GM19463 (cell line): ENCODE results near the gene ARL8A.
"Not testable (repeated sequence)": the region's sequence is repeated elsewhere in the genome, so short reads cannot be mapped to it uniquely, and the experiment has no call there.

Experiments
- ATAC-seq: cut with Tn5 transposase; IDR thresholded peaks from one replicate; pipeline ENCODE4 v1.9.1; 2021; ENCODE audit warnings: mild to moderate bottlenecking, moderate library complexity; ENCODE audit not compliant: unreplicated experiment

ARL8A gene

DNA sequence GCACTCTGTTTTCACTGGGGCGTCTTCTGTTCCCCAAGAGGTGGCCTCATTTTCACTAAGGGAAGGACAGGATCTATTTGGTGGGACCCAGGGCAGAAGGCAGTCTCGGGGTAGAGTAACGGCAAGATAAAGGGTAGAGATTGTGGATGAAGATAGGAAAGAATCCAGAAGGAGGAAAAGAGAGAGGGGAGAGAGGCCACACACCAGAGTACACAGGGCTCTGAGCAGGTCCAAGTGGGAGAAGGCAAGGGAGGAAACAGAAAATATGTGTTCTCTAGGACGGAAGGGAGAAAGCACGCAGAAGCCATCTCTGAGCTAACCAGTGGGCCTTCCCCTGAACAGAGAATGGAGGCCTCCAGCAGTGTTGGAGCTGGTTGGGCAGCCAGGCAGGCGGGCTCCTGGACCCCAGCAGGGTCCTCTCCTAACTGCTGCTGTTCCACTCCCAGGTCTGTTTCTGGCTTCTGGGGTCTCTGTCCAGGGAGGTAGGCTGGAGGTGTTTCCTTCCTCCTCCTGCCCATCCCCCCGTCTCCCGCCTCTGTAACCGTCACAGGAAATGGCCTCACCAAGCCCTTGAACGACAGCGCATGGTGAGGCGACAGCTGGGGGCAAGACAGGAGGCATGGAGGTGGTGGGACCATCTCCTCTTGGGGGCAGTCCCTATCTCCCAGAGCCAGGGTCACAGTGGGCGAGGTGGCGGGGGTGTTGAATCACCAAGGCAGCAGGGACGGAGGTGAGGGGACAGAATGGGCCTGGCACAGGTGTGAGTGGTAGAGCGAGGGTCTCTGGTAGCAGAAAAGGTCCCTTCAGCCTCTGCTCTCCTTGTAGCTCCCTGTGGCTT lies 15.2 kb upstream of the ARL8A start:
- ATAC-seq, result no peak

DNA sequence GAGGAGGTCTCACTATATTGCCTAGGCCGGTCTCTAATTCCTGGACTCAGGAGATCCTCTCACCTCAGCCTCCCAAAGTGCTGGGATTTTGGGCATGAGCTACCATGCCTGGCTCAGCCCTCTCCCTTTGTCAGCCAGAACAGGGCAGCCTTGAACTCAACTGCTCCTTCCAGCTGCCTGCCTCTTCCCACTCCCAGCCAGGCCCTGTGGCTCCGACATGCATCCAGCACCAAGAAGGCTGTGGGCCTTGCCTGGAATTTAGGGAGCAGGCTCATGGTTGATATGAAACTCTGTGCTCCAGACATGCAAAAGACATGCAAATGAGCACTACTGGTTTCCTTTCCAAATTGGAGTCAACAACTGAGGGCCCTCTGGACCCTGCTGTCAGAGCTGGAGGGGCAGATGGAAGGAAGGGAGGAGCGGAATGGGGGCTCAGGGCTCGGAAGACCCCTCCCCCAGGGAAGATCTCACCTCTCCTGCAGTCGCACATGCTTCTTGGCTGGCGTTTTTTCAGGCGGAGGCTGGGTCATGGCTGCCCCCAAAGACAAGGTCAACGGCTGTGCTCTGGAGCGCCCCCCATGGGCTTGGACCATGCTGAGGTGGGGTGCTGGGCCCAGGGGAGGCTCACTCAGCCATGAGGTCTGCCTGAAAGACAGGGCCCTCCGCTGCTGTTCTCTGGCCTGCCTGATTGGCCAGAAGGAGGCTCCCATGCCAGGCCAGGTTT lies 14.4 kb upstream of the ARL8A start:
- ATAC-seq, result no peak

DNA sequence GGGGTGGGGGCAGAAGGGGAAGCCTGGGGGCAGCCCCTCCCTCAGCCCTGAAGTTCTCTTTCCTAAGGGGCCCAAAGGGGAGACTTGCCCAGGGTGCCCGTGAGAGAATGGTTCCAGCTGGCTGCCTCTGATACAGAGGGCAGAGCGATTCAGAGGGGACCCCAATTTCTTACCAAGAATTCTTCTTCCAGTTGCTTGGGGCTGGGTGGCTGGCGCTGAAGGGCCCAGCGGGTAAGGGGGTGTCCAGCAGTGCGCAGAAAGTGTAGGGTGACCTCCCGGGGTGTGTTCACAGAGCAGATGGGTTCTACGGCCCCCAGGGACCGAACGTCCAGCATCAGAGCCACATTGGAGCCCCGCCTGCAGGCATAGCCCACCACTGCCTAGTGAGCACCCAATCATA lies 13.4 kb upstream of the ARL8A start:
- no peak for ATAC-seq

- no peak for ATAC-seq
These were observed 12.1 kb upstream of the ARL8A start for GRCh38 chr1:202156590-202156989.

GRCh38 chr1:202155478-202156021 lies 11.0 kb upstream of the ARL8A start:
- ATAC-seq, result no peak

DNA sequence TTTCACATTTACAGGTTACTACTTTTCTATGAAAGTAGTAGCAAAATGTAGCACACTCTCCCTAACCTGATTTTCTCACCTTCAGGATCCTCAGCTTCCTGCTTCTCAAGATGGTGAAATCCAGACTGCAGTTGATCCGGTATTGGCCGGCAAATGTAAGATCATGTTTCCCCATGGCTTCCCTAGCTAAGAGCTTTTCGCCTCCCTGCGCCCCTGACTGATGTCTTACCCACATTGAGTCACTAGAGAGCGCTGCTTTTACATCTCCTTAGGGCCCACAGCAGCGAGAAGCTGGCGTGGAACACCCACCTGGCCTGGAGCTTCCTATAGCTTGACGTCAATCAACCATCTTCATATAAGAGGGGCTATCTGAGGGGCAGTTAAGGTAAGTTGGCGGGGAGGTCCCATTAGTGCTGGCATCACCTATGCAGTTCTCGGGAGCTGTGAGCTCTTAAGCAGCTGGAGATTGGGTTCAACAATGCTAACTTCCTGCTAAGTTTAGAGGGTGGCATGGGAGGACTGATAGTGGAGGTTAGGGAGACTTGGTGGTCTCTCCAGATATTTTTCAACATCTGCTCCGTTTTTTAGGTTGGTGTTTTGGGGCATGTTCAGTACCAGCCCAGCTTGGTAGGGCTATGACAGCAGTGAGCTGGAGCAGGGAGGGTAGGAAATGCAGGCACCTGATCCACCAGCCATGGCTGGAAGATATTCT lies 10.4 kb upstream of the ARL8A start:
- no peak for ATAC-seq

- no peak for ATAC-seq
These were observed 9.7 kb upstream of the ARL8A start for GRCh38 chr1:202154148-202154765.

DNA sequence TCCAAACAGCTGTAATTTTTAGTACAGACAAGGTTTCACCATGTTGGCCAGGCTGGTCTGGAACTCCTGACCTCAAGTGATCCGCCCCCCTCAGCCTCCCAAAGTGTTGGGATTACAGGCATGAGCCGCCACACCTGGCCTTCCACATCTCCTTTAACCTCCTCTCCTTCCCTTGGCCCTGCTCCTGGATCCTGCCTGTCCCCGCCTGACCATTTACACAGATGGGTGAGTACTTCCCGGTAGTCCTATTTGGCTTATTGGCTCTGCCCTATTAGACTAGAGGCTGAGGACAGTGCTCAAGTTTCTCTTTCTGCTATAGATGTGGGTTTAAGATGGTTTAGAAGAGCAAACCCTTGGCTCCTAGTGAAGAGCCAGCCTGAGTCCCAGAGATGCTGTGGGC lies 8.7 kb upstream of the ARL8A start:
- ATAC-seq, result no peak

GRCh38 chr1:202152399-202152798 lies 7.9 kb upstream of the ARL8A start:
- ATAC-seq, result no peak

GRCh38 chr1:202151045-202151444 lies 6.5 kb upstream of the ARL8A start:
- no peak for ATAC-seq

DNA sequence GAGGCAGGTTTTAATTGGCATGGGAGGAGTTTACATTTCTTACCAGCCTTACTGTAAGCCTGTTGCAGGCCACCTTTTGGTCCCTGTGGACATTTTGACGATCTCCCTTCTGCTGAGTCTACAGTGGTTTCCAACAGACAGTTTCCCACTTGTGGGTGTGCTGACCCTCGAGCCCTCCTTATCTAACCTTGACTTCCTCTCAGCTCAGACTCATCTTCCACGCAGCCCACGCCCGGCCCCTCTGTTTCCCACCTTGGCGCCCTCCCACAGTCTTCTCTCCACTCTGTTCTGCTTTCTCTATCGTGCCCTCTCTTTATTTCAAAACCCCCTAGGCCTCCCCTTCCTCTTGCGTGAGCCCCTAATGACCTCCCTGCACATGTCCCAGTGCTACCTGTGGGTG lies 6.1 kb upstream of the ARL8A start:
- no peak for ATAC-seq

DNA sequence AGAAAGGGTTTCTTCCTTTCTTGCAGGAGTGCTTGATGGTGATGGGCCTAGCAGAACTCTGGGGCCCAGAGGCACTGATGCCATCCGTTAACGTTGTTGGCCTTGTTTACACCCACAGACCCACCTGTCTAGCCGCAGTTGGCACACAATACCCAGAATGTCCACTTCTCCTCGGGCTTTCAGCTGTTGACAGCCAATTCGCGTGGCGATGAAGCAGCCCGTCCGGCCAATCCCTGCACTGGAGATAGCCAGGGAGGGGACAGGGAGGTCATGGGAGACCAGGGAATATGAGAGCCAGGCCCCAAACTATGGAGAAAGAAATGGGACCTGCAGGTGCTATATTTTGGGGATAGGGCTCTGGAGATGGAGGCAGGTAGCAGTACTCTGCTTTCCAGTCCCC lies 5.7 kb upstream of the ARL8A start:
- ATAC-seq, result no peak

GRCh38 chr1:202149566-202149965 lies 5.0 kb upstream of the ARL8A start:
- ATAC-seq, result no peak

DNA sequence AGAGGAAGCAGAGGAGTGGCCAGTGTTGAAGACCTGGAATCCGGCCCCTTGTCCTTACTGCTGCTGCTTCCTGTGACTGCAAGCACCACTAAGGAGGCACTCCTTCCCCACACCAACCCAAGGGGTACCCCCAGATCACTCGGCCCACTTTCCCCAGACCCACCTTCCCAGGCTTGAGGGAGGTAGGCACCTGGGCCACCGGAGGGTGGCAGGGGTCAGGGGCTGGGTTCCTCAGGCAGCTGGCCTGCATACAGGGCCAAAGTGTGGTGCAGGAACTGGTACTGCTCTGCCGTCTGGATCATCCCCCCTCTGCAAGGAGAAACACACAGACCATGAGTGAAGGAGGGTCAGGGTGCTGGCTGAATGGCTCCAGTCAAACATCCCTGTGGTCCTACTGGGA lies 3.9 kb upstream of the ARL8A start:
- no peak for ATAC-seq

DNA sequence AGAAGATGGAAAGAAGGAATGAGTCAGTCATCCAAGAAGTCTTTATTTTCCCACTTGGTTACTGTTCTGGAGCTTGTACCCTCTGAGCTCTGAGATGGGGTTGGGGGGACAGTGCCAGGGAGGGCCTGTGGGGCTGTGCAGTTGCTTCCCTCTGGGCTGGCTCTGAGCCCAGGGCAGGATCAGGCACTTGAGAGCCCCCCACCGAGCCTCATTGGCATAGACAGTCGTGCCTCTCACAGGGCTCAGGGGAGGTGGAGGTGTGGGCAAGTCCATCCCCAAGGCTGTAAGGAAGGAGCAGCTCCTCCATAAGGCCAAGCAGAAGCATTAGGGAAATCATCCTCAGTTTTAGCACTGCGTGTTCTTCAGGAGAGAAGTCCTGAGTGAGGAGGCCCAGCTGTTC lies 2.5 kb upstream of the ARL8A start:
- no peak for ATAC-seq

DNA sequence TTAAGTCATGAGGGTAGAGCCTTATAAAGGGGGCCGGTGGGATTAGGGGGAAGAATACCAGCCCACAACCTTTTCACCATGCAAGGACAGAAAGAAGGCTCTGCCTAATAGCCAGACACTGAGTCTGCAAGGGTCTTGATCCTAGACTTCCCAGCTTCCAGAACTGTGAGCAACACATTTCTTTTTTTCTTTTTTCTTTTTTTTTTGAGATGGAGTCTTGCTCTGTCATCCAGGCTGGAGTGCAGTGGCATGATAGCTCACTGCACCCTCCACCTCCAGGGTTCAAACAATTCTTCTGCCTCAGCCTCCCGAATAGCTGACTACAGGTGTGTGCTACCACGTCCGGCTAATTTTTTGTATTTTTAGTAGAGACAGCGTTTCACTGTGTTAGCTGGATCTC lies 1.7 kb upstream of the ARL8A start:
- ATAC-seq, result no peak

DNA sequence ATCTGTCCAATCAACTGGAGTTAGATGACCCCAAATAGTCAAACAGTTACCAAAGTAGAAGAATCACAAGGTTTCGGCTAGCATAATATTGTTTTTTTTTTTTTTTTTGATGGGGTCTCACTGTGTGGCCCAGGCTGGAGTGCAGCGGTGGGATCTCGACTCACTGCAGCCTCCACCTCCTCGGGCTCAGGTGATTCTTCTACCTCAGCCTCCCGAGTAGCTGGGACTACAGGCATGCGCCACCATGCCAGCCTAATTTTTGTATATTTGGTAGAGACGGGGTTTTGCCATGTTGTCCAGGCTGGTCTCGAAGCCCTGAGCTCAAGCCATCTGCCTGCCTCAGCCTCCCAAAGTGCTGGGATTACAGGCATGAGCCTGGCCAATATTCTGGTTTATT lies 1.2 kb upstream of the ARL8A start:
- not testable (repeated sequence) for ATAC-seq

GRCh38 chr1:202145068-202145743 lies 669 bp upstream of the ARL8A start:
- ATAC-seq, result no peak

DNA sequence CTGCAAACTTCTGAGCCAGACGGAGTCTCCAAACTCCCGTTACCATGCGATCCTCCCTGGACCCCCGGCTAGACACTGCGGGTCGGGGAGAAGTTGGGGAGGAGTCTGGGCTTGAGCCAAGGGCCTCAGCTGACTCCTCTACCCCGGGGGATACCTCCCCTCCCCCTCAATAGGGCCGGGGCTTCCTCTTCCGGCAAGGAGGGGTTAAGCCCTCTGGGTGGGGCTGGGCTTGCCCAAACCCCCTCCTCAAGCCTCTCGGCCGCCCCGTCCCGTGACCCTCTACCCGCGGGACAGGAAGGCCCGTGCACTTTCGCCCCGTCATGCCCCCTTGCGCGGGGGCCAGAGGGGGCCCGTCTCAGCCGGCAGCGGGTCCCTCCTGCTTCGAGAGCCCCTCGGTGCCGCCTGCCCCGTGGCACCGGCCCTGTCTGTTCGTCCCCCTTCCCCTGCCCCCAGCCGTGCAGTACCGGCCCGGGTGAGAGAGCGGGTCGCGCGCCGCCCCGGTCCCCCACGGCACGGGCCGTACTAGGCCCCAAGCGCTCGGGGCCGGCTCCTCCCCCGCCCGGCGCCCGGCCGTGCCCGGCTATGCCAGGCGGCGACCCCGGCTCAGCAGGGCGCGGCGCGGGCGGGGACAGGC lies 652 bp downstream of the ARL8A start:
- peak; percentile 49 for ATAC-seq
